Cardiac fibroblast (primary cell): ENCODE data around the gene CCDC148.
"Not testable (repeated sequence)": the region's sequence is repeated elsewhere in the genome, so short reads cannot be mapped to it uniquely, and the experiment has no call there.

Experiments
- DNase-seq, 2 donors: peaks; one replicate each; pipeline versions ENCODE4 v3.0.0 to v3.0.0-alpha.2; 2010; ENCODE audit warnings: low read depth in 2 of 2
- H3K4me3 ChIP-seq, 2 donors: replicated peaks in 1 of 2; 1 replicate in 1 of 2; 2 replicates in 1 of 2; pipeline ENCODE4 v1.5.1; 2011; ENCODE audit warnings: low read depth in 2 of 2, low read length in 2 of 2, mild to moderate bottlenecking in 2 of 2, moderate library complexity in 1 of 2
- TF ChIP-seq, protein P1 (sequence below): IDR thresholded peaks from one replicate; pipeline ENCODE4 v1.5.1; 2011; ENCODE audit warnings: low read depth, mild to moderate bottlenecking, low read length, inconsistent platforms

CCDC148 gene

GRCh38 chr2:158459161-158460003 lies 2.8 kb upstream of the CCDC148 start:
- TF ChIP-seq, protein P1, sequence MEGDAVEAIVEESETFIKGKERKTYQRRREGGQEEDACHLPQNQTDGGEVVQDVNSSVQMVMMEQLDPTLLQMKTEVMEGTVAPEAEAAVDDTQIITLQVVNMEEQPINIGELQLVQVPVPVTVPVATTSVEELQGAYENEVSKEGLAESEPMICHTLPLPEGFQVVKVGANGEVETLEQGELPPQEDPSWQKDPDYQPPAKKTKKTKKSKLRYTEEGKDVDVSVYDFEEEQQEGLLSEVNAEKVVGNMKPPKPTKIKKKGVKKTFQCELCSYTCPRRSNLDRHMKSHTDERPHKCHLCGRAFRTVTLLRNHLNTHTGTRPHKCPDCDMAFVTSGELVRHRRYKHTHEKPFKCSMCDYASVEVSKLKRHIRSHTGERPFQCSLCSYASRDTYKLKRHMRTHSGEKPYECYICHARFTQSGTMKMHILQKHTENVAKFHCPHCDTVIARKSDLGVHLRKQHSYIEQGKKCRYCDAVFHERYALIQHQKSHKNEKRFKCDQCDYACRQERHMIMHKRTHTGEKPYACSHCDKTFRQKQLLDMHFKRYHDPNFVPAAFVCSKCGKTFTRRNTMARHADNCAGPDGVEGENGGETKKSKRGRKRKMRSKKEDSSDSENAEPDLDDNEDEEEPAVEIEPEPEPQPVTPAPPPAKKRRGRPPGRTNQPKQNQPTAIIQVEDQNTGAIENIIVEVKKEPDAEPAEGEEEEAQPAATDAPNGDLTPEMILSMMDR: no peak
- DNase-seq: peak in 1 of 2 donors; percentile 12
- no peak overlapping the region for H3K4me3 ChIP-seq

DNA sequence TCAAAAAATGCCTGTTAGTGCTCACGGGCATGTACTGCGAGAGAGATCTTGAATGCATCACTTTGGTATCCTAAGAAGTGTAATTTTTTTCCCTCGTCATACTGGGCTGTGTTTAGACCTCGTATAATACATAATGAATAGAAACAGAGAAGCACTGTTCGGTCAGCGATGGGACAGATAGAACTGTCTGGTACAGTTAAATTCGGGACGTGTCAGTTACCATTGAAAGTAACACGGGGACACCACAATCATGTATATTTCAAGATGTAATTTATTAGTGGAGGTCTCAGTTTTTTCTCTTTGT lies 2.0 kb upstream of the CCDC148 start:
- DNase-seq: peak in 1 of 2 donors; percentile 13
- TF ChIP-seq, protein P1: no peak
- peak overlapping the region; percentile 92 to 93 for H3K4me3 ChIP-seq

DNA sequence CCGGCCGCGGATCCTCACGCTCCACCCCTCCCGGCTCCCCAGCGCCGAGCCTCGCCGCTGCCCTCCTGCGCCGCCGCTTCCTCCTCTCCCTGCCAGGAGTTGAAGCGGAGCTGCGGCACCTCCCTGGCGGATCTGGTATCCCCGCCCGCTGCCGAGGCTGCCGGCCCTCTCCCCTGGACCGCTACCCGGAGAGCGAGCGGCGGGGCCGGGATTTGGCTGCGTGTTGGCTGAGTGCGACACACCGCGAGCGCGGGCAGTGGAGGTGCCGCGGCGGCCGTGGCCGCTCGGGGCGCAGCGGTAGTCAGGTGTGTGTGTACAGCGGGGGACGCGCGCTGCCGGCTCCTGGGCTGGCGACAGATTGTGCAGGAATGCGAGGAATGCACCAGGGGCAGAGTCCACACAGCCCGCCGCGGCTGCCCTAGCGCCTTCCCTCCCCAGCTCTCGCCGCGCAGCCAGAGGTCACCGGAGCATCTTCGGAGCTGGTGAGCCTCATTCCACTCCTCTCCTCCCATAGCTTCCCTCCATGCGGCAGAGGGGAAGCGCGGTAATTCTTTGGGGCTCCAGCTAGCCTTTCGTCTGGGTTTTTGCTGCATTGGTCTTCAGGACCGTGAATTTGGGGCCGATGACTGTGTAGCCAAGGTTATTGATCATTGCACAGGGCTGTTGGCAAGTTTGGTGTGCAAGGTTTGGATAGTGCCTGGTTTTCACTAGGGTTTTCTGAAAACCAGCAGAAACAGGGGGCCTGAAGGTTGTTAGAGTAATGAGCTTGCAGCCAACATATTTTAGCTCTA lies 1.5 kb upstream of the CCDC148 start:
- TF ChIP-seq, protein P1: peak; percentile 1
- peak; percentile 59 to 60 for DNase-seq
- H3K4me3 ChIP-seq: peak overlapping the region; percentile 92 to 93

GRCh38 chr2:158457092-158457825 lies 706 bp upstream of the CCDC148 start:
- peak; percentile 60 to 67 for DNase-seq
- H3K4me3 ChIP-seq: peak overlapping the region; percentile 92 to 93
- TF ChIP-seq, protein P1: peak; percentile 0

- H3K4me3 ChIP-seq: no peak overlapping the region
- DNase-seq: no peak
- TF ChIP-seq, protein P1: no peak
Observed at GRCh38 chr2:158443606-158444005, 12.9 kb downstream of the CCDC148 start.

DNA sequence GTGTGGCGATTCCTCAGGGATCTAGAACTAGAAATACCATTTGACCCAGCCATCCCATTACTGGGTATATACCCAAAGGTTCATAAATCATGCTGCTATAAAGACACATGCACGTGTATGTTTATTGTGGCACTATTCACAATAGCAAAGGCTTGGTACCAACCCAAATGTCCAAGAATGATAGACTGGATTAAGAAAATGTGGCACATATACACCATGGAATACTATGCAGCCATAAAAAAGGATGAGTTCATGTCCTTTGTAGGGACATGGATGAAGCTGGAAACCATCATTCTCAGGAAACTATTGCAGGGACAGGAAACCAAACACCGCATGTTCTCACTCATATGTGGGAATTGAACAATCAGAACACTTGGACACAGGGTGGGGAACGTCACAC lies 17.5 kb downstream of the CCDC148 start:
- not testable (repeated sequence) for DNase-seq

GRCh38 chr2:158433716-158434115 lies 22.8 kb downstream of the CCDC148 start:
- DNase-seq, H3K4me3 ChIP-seq: not testable (repeated sequence)

More for the DNA sequence above, 17.5 kb downstream of the CCDC148 start:
- not testable (repeated sequence) for H3K4me3 ChIP-seq
